Measurements from ENCODE around the gene ACSL1. TPM values are rescaled to one million over a fixed set of nuclear protein-coding genes. Genes with fewer than 3 reads are reported as not detected.

The ACSL1 gene
- total RNA-seq (8.7 TPM), polyA plus RNA-seq (109 TPM)
- long read RNA-seq, donor 1 = 0 reads
- long read RNA-seq, donor 2 = 0 reads
- long read RNA-seq, donor 3 = 0 reads
- long read RNA-seq, donor 4 = 0 reads
- long read RNA-seq, donor 5, partial matches to known transcripts = 0 of 1 reads
- long read RNA-seq, donor 5, other reads (novel, unspliced or antisense) = 0 of 1 reads
- long read RNA-seq, donor 6, partial matches to known transcripts = 0 of 1 reads
- long read RNA-seq, donor 6, other reads (novel, unspliced or antisense) = 0 of 1 reads
- long read RNA-seq, donor 7, partial matches to known transcripts = 0 of 2 reads
- long read RNA-seq, donor 7, other reads (novel, unspliced or antisense) = 0 of 2 reads
- long read RNA-seq, donor 8, partial matches to known transcripts = 0 of 2 reads
- long read RNA-seq, donor 8, other reads (novel, unspliced or antisense) = 0 of 2 reads
- long read RNA-seq, donor 9 = 0 reads
- long read RNA-seq, donor 10 = 0 reads

GRCh38 chr4:184825896-184826690 is at the start of gene ACSL1:
ACSL1 (minus strand) TSS chr4:184825968; CDS start chr4:184803514, 22,454 bp downstream.
- no peaks in the 10 kb centered on the region for H3K9me3 ChIP-seq (ENCODE audit: control insufficient read depth in 2 of 2, insufficient read depth in 1 of 2, low read length in 1 of 2)
- H3K4me1 ChIP-seq (ENCODE audit: control insufficient read depth in 2 of 2, insufficient read depth in 2 of 2, low read length in 2 of 2) = peaks cover 6 to 14% of the 10 kb centered on the region in 2 donors
- peaks cover 0 to 27% of the 10 kb centered on the region in 2 donors for H3K27me3 ChIP-seq (ENCODE audit: control insufficient read depth in 2 of 2, insufficient read depth in 1 of 2, low read length in 1 of 2)
- peak within 1 kb of the TSS in 1 of 2 donors; percentile 65 for H3K27ac ChIP-seq (ENCODE audit: low read depth in 1 of 2, low read length in 1 of 2)
- no peaks in the 10 kb centered on the region for H3K36me3 ChIP-seq (ENCODE audit: control insufficient read depth in 2 of 2, insufficient read depth in 2 of 2, low read length in 1 of 2)
- H3K4me3 ChIP-seq (ENCODE audit: low read length in 2 of 2) = peak within 1 kb of the TSS; percentile 51 to 81
- under 1% methylated on average over 94 of the region's 94 CpGs for WGBS
- peak in 7 of 9 donors; percentile 29 to 81 (median 54) for DNase-seq (ENCODE audit: low read depth in 6 of 9, low spot score in 9 of 9)

- H3K4me3 ChIP-seq (ENCODE audit: low read length in 2 of 2) = no peak overlapping the region
- WGBS = 96% methylated on average over 2 of the region's 2 CpGs
- no peak overlapping the region for H3K27ac ChIP-seq (ENCODE audit: low read depth in 1 of 2, low read length in 1 of 2)
- no peaks in the 10 kb centered on the region for H3K9me3 ChIP-seq (ENCODE audit: control insufficient read depth in 2 of 2, insufficient read depth in 1 of 2, low read length in 1 of 2)
- no peak for DNase-seq (ENCODE audit: low read depth in 6 of 9, low spot score in 9 of 9)
- H3K4me1 ChIP-seq (ENCODE audit: control insufficient read depth in 2 of 2, insufficient read depth in 2 of 2, low read length in 2 of 2) = no peaks in the 10 kb centered on the region
- H3K36me3 ChIP-seq (ENCODE audit: control insufficient read depth in 2 of 2, insufficient read depth in 2 of 2, low read length in 1 of 2) = no peaks in the 10 kb centered on the region
- no peaks in the 10 kb centered on the region for H3K27me3 ChIP-seq (ENCODE audit: control insufficient read depth in 2 of 2, insufficient read depth in 1 of 2, low read length in 1 of 2)
These were observed 47.3 kb upstream of the ACSL1 start for GRCh38 chr4:184873054-184873453.

DNA sequence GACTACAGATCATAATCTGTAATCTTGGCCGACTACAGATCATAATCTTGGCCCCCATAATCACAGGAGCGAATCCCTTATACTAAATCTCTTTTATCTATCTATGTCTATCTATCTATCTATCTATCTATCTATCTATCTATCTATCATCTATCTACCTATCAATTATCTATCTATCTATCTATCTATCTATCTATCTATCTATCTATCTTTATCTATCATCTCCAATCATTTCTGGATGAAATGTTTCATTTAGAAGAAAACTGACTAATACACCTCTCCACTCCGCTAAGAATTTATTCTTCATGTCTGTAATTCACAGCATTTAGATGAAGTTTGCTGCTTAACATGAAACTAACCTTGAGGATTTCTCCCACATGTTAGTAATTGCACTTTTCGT is 45.0 kb upstream of the ACSL1 start:
- Histone ChIP-seq H3K4me3 (ENCODE audit: low read length in 2 of 2) (no peak overlapping the region), H3K4me1 (ENCODE audit: control insufficient read depth in 2 of 2, insufficient read depth in 2 of 2, low read length in 2 of 2) (no peaks in the 10 kb centered on the region), H3K9me3 (ENCODE audit: control insufficient read depth in 2 of 2, insufficient read depth in 1 of 2, low read length in 1 of 2) (no peaks in the 10 kb centered on the region), H3K36me3 (ENCODE audit: control insufficient read depth in 2 of 2, insufficient read depth in 2 of 2, low read length in 1 of 2) (no peaks in the 10 kb centered on the region), H3K27me3 (ENCODE audit: control insufficient read depth in 2 of 2, insufficient read depth in 1 of 2, low read length in 1 of 2) (no peaks in the 10 kb centered on the region), H3K27ac (ENCODE audit: low read depth in 1 of 2, low read length in 1 of 2) (no peak overlapping the region)
- DNase-seq (ENCODE audit: low read depth in 6 of 9, low spot score in 9 of 9) = no peak
- WGBS = 49% methylated on average over 4 of the region's 4 CpGs

DNA sequence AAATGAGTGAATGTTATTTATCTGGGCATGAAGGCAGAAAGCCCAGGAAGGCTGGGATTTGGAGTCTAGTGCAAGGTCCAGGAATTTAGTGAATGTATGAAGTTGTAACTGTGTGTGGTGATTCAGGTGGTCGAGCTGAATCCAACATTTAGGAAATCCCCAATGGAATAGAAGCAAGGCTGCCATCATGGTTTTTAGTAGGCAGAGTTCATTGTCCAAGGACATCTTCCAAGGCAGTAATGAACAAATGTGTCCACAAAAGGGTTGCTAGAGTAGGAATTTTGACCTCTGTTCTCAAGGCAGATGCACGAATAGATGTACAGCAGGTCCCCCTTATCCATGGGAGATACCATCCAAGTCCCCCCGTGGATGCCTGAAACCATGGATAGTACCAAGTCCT is 42.9 kb upstream of the ACSL1 start:
- H3K36me3 ChIP-seq (ENCODE audit: control insufficient read depth in 2 of 2, insufficient read depth in 2 of 2, low read length in 1 of 2) = no peaks in the 10 kb centered on the region
- no peaks in the 10 kb centered on the region for H3K4me1 ChIP-seq (ENCODE audit: control insufficient read depth in 2 of 2, insufficient read depth in 2 of 2, low read length in 2 of 2)
- H3K27me3 ChIP-seq (ENCODE audit: control insufficient read depth in 2 of 2, insufficient read depth in 1 of 2, low read length in 1 of 2) = no peaks in the 10 kb centered on the region
- no peaks in the 10 kb centered on the region for H3K9me3 ChIP-seq (ENCODE audit: control insufficient read depth in 2 of 2, insufficient read depth in 1 of 2, low read length in 1 of 2)
- no peak overlapping the region for H3K27ac ChIP-seq (ENCODE audit: low read depth in 1 of 2, low read length in 1 of 2)
- WGBS = 95% methylated on average over 3 of the region's 3 CpGs
- no peak for DNase-seq (ENCODE audit: low read depth in 6 of 9, low spot score in 9 of 9)
- no peak overlapping the region for H3K4me3 ChIP-seq (ENCODE audit: low read length in 2 of 2)

- H3K27me3 ChIP-seq (ENCODE audit: control insufficient read depth in 2 of 2, insufficient read depth in 1 of 2, low read length in 1 of 2) = no peaks in the 10 kb centered on the region
- no peak for DNase-seq (ENCODE audit: low read depth in 6 of 9, low spot score in 9 of 9)
- no peak overlapping the region for H3K4me3 ChIP-seq (ENCODE audit: low read length in 2 of 2)
- H3K9me3 ChIP-seq (ENCODE audit: control insufficient read depth in 2 of 2, insufficient read depth in 1 of 2, low read length in 1 of 2) = no peaks in the 10 kb centered on the region
- 91% methylated on average over 3 of the region's 3 CpGs for WGBS
- no peaks in the 10 kb centered on the region for H3K36me3 ChIP-seq (ENCODE audit: control insufficient read depth in 2 of 2, insufficient read depth in 2 of 2, low read length in 1 of 2)
- H3K4me1 ChIP-seq (ENCODE audit: control insufficient read depth in 2 of 2, insufficient read depth in 2 of 2, low read length in 2 of 2) = no peaks in the 10 kb centered on the region
- H3K27ac ChIP-seq (ENCODE audit: low read depth in 1 of 2, low read length in 1 of 2) = no peak overlapping the region
These were observed 38.1 kb upstream of the ACSL1 start for GRCh38 chr4:184863916-184864315.

- Histone ChIP-seq H3K9me3 (ENCODE audit: control insufficient read depth in 2 of 2, insufficient read depth in 1 of 2, low read length in 1 of 2) (no peaks in the 10 kb centered on the region), H3K4me1 (ENCODE audit: control insufficient read depth in 2 of 2, insufficient read depth in 2 of 2, low read length in 2 of 2) (no peaks in the 10 kb centered on the region), H3K27me3 (ENCODE audit: control insufficient read depth in 2 of 2, insufficient read depth in 1 of 2, low read length in 1 of 2) (no peaks in the 10 kb centered on the region), H3K4me3 (ENCODE audit: low read length in 2 of 2) (no peak overlapping the region), H3K27ac (ENCODE audit: low read depth in 1 of 2, low read length in 1 of 2) (no peak overlapping the region), H3K36me3 (ENCODE audit: control insufficient read depth in 2 of 2, insufficient read depth in 2 of 2, low read length in 1 of 2) (no peaks in the 10 kb centered on the region)
- no peak for DNase-seq (ENCODE audit: low read depth in 6 of 9, low spot score in 9 of 9)
- 50% methylated on average over 5 of the region's 5 CpGs for WGBS
These were observed 35.3 kb upstream of the ACSL1 start for GRCh38 chr4:184861047-184861446.

GRCh38 chr4:184860018-184860779 is 34.4 kb upstream of the ACSL1 start:
- Histone ChIP-seq H3K9me3 (ENCODE audit: control insufficient read depth in 2 of 2, insufficient read depth in 1 of 2, low read length in 1 of 2) (no peaks in the 10 kb centered on the region), H3K4me3 (ENCODE audit: low read length in 2 of 2) (no peak overlapping the region), H3K27ac (ENCODE audit: low read depth in 1 of 2, low read length in 1 of 2) (no peak overlapping the region), H3K27me3 (ENCODE audit: control insufficient read depth in 2 of 2, insufficient read depth in 1 of 2, low read length in 1 of 2) (no peaks in the 10 kb centered on the region), H3K36me3 (ENCODE audit: control insufficient read depth in 2 of 2, insufficient read depth in 2 of 2, low read length in 1 of 2) (no peaks in the 10 kb centered on the region), H3K4me1 (ENCODE audit: control insufficient read depth in 2 of 2, insufficient read depth in 2 of 2, low read length in 2 of 2) (peaks cover 0 to 3% of the 10 kb centered on the region in 2 donors)
- no peak for DNase-seq (ENCODE audit: low read depth in 6 of 9, low spot score in 9 of 9)
- 93% methylated on average over 15 of the region's 15 CpGs for WGBS

GRCh38 chr4:184857441-184858121 is 31.8 kb upstream of the ACSL1 start:
- 90% methylated on average over 11 of the region's 11 CpGs for WGBS
- H3K9me3 ChIP-seq (ENCODE audit: control insufficient read depth in 2 of 2, insufficient read depth in 1 of 2, low read length in 1 of 2) = no peaks in the 10 kb centered on the region
- H3K36me3 ChIP-seq (ENCODE audit: control insufficient read depth in 2 of 2, insufficient read depth in 2 of 2, low read length in 1 of 2) = no peaks in the 10 kb centered on the region
- no peak overlapping the region for H3K27ac ChIP-seq (ENCODE audit: low read depth in 1 of 2, low read length in 1 of 2)
- peaks cover 3 to 10% of the 10 kb centered on the region in 2 donors for H3K4me1 ChIP-seq (ENCODE audit: control insufficient read depth in 2 of 2, insufficient read depth in 2 of 2, low read length in 2 of 2)
- H3K4me3 ChIP-seq (ENCODE audit: low read length in 2 of 2) = no peak overlapping the region
- DNase-seq (ENCODE audit: low read depth in 6 of 9, low spot score in 9 of 9) = no peak
- no peaks in the 10 kb centered on the region for H3K27me3 ChIP-seq (ENCODE audit: control insufficient read depth in 2 of 2, insufficient read depth in 1 of 2, low read length in 1 of 2)
